Endothelial cell of umbilical vein (primary cell): ENCODE data around the gene APRT. TPM values are rescaled to one million over a fixed set of nuclear protein-coding genes. Genes with fewer than 3 reads are reported as not detected.

Experiments used
- BruUV-seq: library from RNA; stranded (reverse); fragments of 400-500 nt; replicated peaks from 2 replicates; lab custom pipeline; 2021; lab: Mats Ljungman, UMichigan
- CTCF ChIA-PET: fragments of 300-600, 350-600 bp; sonication (Branson Sonifier 250); formaldehyde crosslinking; loops from one replicate; lab custom pipeline; 2021; ENCODE audit warnings: antibody characterized with exemption, inconsistent platforms; lab: Charles Lee
- POLR2A ChIA-PET: fragments of 300-600, 350-600 bp; sonication (Branson Sonifier 250); formaldehyde crosslinking; loops from one replicate; lab custom pipeline; 2021; ENCODE audit warnings: antibody characterized with exemption, inconsistent platforms; lab: Charles Lee
- DNase-seq: peaks from one replicate; pipeline ENCODE4 v3.0.0-alpha.2; 2011; ENCODE audit warnings: low read depth, low spot score
- FAIRE-seq: peaks from 2 replicates; lab custom pipeline; 2011; peaks lifted over from hg19 to GRCh38; lab: Jason Lieb, UNC
- H2AFZ ChIP-seq: 2 replicates; pipeline ENCODE4 v1.6.0; 2012; ENCODE audit warnings: low read depth, low read length, control low read depth, inconsistent platforms
- H3K27ac ChIP-seq: 2 replicates; pipeline ENCODE4 v1.5.1; 2011; ENCODE audit warnings: low read depth, mild to moderate bottlenecking, control low read depth, low read length, moderate library complexity; ENCODE audit not compliant: insufficient read depth
- H3K27me3 ChIP-seq, 2 experiments: 2 replicates each; pipeline versions ENCODE4 v1.6.0 to v1.6.1; 2011; ENCODE audit warnings: low read length in 2 of 2, mixed read lengths in 1 of 2; ENCODE audit not compliant: control insufficient read depth in 2 of 2, insufficient read depth in 2 of 2
- H3K36me3 ChIP-seq, 2 experiments: 2 replicates in 1 of 2; 3 replicates in 1 of 2; pipeline ENCODE4 v1.5.1; 2011; ENCODE audit warnings: low read length in 2 of 2, mild to moderate bottlenecking in 1 of 2, moderate library complexity in 1 of 2; ENCODE audit not compliant: control insufficient read depth in 2 of 2, insufficient read depth in 2 of 2; ENCODE audit errors: extremely low read depth in 1 of 2
- H3K4me1 ChIP-seq: 3 replicates; pipeline ENCODE4 v1.5.1; 2011; ENCODE audit warnings: mild to moderate bottlenecking, low read length; ENCODE audit not compliant: control insufficient read depth, insufficient read depth; ENCODE audit errors: extremely low read depth
- H3K4me2 ChIP-seq: 2 replicates; pipeline ENCODE4 v1.6.1; 2011; ENCODE audit warnings: low read length, control low read depth, mixed read lengths; ENCODE audit not compliant: insufficient read depth
- H3K4me3 ChIP-seq, 3 experiments: fragments of 200-600 bp in 1 of 3; sonication (generic), shearing (Covaris generic) in 1 of 3; replicated peaks in 1 of 3; 2 replicates each; pipeline ENCODE4 v1.5.1; 2011 to 2016; ENCODE audit warnings: control low read depth in 3 of 3, low read length in 3 of 3, mild to moderate bottlenecking in 2 of 3, inconsistent platforms in 1 of 3, low read depth in 1 of 3, moderate library complexity in 1 of 3; ENCODE audit not compliant: insufficient read depth in 1 of 3
- H3K79me2 ChIP-seq: 2 replicates; pipeline ENCODE4 v1.6.0; 2012; ENCODE audit warnings: low read length, inconsistent platforms; ENCODE audit not compliant: control insufficient read depth, insufficient read depth
- H3K9ac ChIP-seq: replicated peaks from 2 replicates; pipeline ENCODE3; 2011; ENCODE audit warnings: low read length, control low read depth; ENCODE audit not compliant: insufficient read depth; ENCODE audit errors: extremely low read depth
- H3K9me1 ChIP-seq: replicated peaks from 3 replicates; pipeline ENCODE4 v1.6.0; 2011; ENCODE audit warnings: mild to moderate bottlenecking, low read length; ENCODE audit not compliant: control insufficient read depth, insufficient read depth; ENCODE audit errors: extremely low read depth
- H3K9me3 ChIP-seq: replicated peaks from 2 replicates; pipeline ENCODE4 v1.5.1; 2012; ENCODE audit warnings: low read length, inconsistent platforms; ENCODE audit not compliant: control insufficient read depth, insufficient read depth
- H4K20me1 ChIP-seq: replicated peaks from 2 replicates; pipeline ENCODE3; 2011; ENCODE audit warnings: mild to moderate bottlenecking, low read length; ENCODE audit not compliant: control insufficient read depth, insufficient read depth; ENCODE audit errors: extremely low read depth
- FOS ChIP-seq: IDR thresholded peaks from 2 replicates; pipeline ENCODE4 v1.6.1; 2011; ENCODE audit warnings: mild to moderate bottlenecking, low read length, moderate library complexity, borderline replicate concordance; ENCODE audit not compliant: insufficient read depth
- GATA2 ChIP-seq: IDR thresholded peaks from 2 replicates; pipeline ENCODE4 v1.7.0; 2011; ENCODE audit warnings: low read depth, mild to moderate bottlenecking, moderate library complexity, mixed read lengths, low read length; ENCODE audit not compliant: insufficient read length, insufficient read depth
- MYC ChIP-seq: IDR thresholded peaks from one replicate; pipeline ENCODE4 v1.6.1; 2011; ENCODE audit warnings: mild to moderate bottlenecking, low read depth, low read length
- POLR2A ChIP-seq: IDR thresholded peaks from 2 replicates; pipeline ENCODE4 v1.6.1; 2012; ENCODE audit warnings: low read depth, mild to moderate bottlenecking, control low read depth, low read length
- POLR2AphosphoS5 ChIP-seq: IDR thresholded peaks from 2 replicates; pipeline ENCODE4 v1.6.1; 2012; ENCODE audit warnings: low read depth, mild to moderate bottlenecking, control low read depth, low read length, moderate library complexity; ENCODE audit not compliant: insufficient read depth
- dilution Hi-C: fragments of 300-500 bp; cut with MboI; formaldehyde crosslinking; loops from one replicate; pipeline ENCODE4 v1.15.0; 2019; ENCODE audit warnings: low sequenced_read_pairs; ENCODE audit not compliant: extremely low pct_ligation_motif_present
- intact Hi-C: fragments of 100-400 bp; cut with micrococcal nuclease; formaldehyde crosslinking; loops from one replicate; pipeline ENCODE4 v1.10.0; 2022
- polyA plus RNA-seq, 4 experiments: library from polyadenylated mRNA; depleted of rRNA in 3 of 4; stranded (reverse) in 3 of 4; unstranded in 1 of 4; fragments of >200 nt; gene quantifications; 2 replicates each; pipeline versions ENCODE4 v1.2.1 to v1.2.3, GENCODE V29; 2011 to 2012; ENCODE audit warnings: missing spikeins in 1 of 4
- total RNA-seq: library from RNA; stranded (reverse); gene quantifications from 2 replicates; pipeline ENCODE4 v1.2.3, GENCODE V29; 2021
- TF ChIP-seq, protein P1 (sequence below): IDR thresholded peaks from 2 replicates; pipeline ENCODE4 v1.6.1; 2011; ENCODE audit not compliant: insufficient read depth, insufficient read length
- TF ChIP-seq, protein P2 (sequence below), 2 donors: IDR thresholded peaks; 1 replicate in 1 of 2; 2 replicates in 1 of 2; pipeline ENCODE4 v1.5.1; 2011; ENCODE audit warnings: low read length in 2 of 2, mild to moderate bottlenecking in 2 of 2, moderate library complexity in 2 of 2, control low read depth in 1 of 2, inconsistent platforms in 1 of 2, low read depth in 1 of 2; ENCODE audit not compliant: insufficient read depth in 1 of 2; ENCODE audit errors: extremely low read depth in 1 of 2

Gene APRT
- total and polyA plus RNA-seq, 2 donors (not counting 3 experiments of a cell fraction or from before 2014, with no cell fraction given) = 143 to 152 TPM

DNA sequence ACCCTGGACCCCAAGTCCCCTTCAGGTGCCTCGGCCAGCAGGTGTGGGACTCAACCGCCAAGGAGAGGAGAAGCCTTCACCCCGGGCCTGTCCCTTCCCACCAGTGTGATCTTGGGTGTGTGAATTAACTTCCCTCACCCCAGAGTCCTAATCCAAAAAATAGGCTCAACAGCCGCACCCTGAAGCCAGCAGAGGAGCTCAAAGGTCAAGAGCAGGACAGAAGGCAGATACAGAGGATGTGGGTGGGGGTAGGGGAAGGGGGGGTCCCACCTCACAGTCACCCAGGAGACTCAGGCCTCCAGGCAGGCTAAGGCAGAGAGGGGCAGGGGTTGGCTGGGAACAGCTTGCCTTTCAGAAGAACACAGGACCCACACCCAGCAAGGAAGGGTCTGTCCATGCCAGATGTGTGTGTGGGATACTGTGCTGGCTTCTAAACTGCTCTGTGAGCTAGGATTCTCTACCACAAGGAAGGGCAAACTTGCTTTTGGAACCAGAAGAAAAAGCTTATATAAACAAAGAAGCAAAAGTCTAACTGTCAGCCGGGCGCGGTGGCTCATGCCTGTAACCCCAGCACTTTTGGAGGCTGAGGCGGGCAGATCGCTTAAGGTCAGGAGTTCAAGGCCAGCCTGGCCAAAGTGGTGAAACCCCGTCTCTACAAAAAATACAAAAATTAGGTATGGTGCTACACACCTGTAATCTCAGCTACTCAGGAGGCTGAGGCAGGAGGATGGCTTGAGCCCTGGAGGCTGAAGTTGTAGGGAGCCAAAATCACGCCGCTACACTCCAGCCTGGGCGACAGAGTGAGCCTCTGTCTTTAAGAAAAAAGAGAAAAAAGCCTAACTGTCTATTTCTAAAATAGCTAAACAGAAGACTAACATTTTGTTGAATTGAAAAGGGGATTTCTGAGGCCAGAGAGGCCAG is 31.3 kb downstream of the APRT start:
- H3K79me2 ChIP-seq = peaks cover 90% of the 10 kb centered on the region
- no peaks in the 10 kb centered on the region for H3K9me3 ChIP-seq
- intact Hi-C loops = no loop called here
- peaks cover 25% of the 10 kb centered on the region for H3K4me1 ChIP-seq
- H3K27ac ChIP-seq = no peak overlapping the region
- no peaks in the 10 kb centered on the region for H3K27me3 ChIP-seq
- H3K9ac ChIP-seq = no peak overlapping the region
- CTCF ChIA-PET = interaction anchor here (0.6 to 8.2 kb wide), 6 partner anchors 12 to 78 kb away, joined by 3 to 165 read pairs (median 3); no protein-coding TSS in a partner anchor
- no TSS peak for BruUV-seq
- H3K9me1 ChIP-seq = no peaks in the 10 kb centered on the region
- no peak overlapping the region for H3K4me3 ChIP-seq
- no peaks in the 10 kb centered on the region for H4K20me1 ChIP-seq
- no peak overlapping the region for H2AFZ ChIP-seq
- dilution Hi-C loops = no loop called here
- FAIRE-seq = peak; percentile 21
- POLR2A ChIA-PET = no interaction called here
- peaks cover 0 to 3% of the 10 kb centered on the region in 2 experiments for H3K36me3 ChIP-seq
- TF ChIP-seq, protein P1, sequence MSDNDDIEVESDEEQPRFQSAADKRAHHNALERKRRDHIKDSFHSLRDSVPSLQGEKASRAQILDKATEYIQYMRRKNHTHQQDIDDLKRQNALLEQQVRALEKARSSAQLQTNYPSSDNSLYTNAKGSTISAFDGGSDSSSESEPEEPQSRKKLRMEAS = no peak
- TF ChIP-seq POLR2AphosphoS5 (no peak), POLR2A (no peak), FOS (no peak), MYC (no peak), GATA2 (no peak)
- TF ChIP-seq, protein P2, sequence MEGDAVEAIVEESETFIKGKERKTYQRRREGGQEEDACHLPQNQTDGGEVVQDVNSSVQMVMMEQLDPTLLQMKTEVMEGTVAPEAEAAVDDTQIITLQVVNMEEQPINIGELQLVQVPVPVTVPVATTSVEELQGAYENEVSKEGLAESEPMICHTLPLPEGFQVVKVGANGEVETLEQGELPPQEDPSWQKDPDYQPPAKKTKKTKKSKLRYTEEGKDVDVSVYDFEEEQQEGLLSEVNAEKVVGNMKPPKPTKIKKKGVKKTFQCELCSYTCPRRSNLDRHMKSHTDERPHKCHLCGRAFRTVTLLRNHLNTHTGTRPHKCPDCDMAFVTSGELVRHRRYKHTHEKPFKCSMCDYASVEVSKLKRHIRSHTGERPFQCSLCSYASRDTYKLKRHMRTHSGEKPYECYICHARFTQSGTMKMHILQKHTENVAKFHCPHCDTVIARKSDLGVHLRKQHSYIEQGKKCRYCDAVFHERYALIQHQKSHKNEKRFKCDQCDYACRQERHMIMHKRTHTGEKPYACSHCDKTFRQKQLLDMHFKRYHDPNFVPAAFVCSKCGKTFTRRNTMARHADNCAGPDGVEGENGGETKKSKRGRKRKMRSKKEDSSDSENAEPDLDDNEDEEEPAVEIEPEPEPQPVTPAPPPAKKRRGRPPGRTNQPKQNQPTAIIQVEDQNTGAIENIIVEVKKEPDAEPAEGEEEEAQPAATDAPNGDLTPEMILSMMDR (IDR thresholded peaks at IDR 0.05; ENCODE audit: extremely low read depth in 1 of 2, insufficient read depth in 1 of 2, low read depth in 1 of 2, low read length in 2 of 2) = no peak
- DNase-seq = no peak
- H3K4me2 ChIP-seq = no peak overlapping the region
